ENCODE measurements around the gene PAPOLG.

PAPOLG gene

GRCh38 chr2:60764736-60765534 is 8.9 kb downstream of the PAPOLG start:
- no peak overlapping the region for H3K4me3 ChIP-seq (ENCODE audit: control insufficient read depth, low read depth, low read length)
- no peak for TF ChIP-seq CTCF (IDR thresholded peaks at IDR 0.05; ENCODE audit: control insufficient read depth, insufficient read depth, low read depth, low read length, missing control alignments)
- DNase-seq (ENCODE audit: low read depth): no peak

GRCh38 chr2:60766283-60766682 is 10.2 kb downstream of the PAPOLG start:
- no peak for DNase-seq (ENCODE audit: low read depth)
- TF ChIP-seq CTCF (IDR thresholded peaks at IDR 0.05; ENCODE audit: control insufficient read depth, insufficient read depth, low read depth, low read length, missing control alignments): no peak
- no peak overlapping the region for H3K4me3 ChIP-seq (ENCODE audit: control insufficient read depth, low read depth, low read length)

- DNase-seq (ENCODE audit: low read depth): no peak
- H3K4me3 ChIP-seq (ENCODE audit: control insufficient read depth, low read depth, low read length): no peak overlapping the region
- no peak for TF ChIP-seq CTCF (IDR thresholded peaks at IDR 0.05; ENCODE audit: control insufficient read depth, insufficient read depth, low read depth, low read length, missing control alignments)
Observed at GRCh38 chr2:60771508-60771907, 15.4 kb downstream of the PAPOLG start.

- TF ChIP-seq CTCF (IDR thresholded peaks at IDR 0.05; ENCODE audit: control insufficient read depth, insufficient read depth, low read depth, low read length, missing control alignments): no peak
- no peak overlapping the region for H3K4me3 ChIP-seq (ENCODE audit: control insufficient read depth, low read depth, low read length)
- DNase-seq (ENCODE audit: low read depth): no peak
Observed at GRCh38 chr2:60775048-60775639, 19.1 kb downstream of the PAPOLG start.

- H3K4me3 ChIP-seq (ENCODE audit: control insufficient read depth, low read depth, low read length): no peak overlapping the region
- DNase-seq (ENCODE audit: low read depth): no peak
- TF ChIP-seq CTCF (IDR thresholded peaks at IDR 0.05; ENCODE audit: control insufficient read depth, insufficient read depth, low read depth, low read length, missing control alignments): no peak
Observed at GRCh38 chr2:60778352-60778751, 22.3 kb downstream of the PAPOLG start.

- H3K4me3 ChIP-seq (ENCODE audit: control insufficient read depth, low read depth, low read length): no peak overlapping the region
- DNase-seq (ENCODE audit: low read depth): no peak
Observed at GRCh38 chr2:60779426-60779825, 23.4 kb downstream of the PAPOLG start.

More at GRCh38 chr2:60779426-60779825, 23.4 kb downstream of the PAPOLG start:
- TF ChIP-seq CTCF (IDR thresholded peaks at IDR 0.05; ENCODE audit: control insufficient read depth, insufficient read depth, low read depth, low read length, missing control alignments): no peak

Data from AG09309 (cell line).